BE2C (cell line): ENCODE data around the gene H2AZ2.

Experiments used
- DNase-seq: peaks from one replicate; pipeline ENCODE4 v3.0.0-alpha.2; 2020
- H3K27me3 ChIP-seq: fragments of 250-450 bp; sonication (Bioruptor Pico); 2 replicates; pipeline ENCODE4 v1.5.1; 2020; ENCODE audit warnings: mild to moderate bottlenecking
- H3K36me3 ChIP-seq: fragments of 250-450 bp; sonication (Bioruptor Pico); 2 replicates; pipeline ENCODE4 v1.5.1; 2020; ENCODE audit warnings: mild to moderate bottlenecking
- H3K4me1 ChIP-seq: fragments of 250-450 bp; sonication (Bioruptor Pico); 2 replicates; pipeline ENCODE4 v1.5.1; 2020
- H3K4me3 ChIP-seq: 2 replicates; pipeline ENCODE4 v1.5.1; 2011; ENCODE audit warnings: low read depth, low read length
- H3K9me3 ChIP-seq: fragments of 250-450 bp; sonication (Bioruptor Pico); 2 replicates; pipeline ENCODE4 v1.5.1; 2020
- TF ChIP-seq, protein P1 (sequence below): IDR thresholded peaks from 2 replicates; pipeline ENCODE4 v1.5.1; 2012; ENCODE audit warnings: mild to moderate bottlenecking, low read depth, low read length

The H2AZ2 gene

DNA sequence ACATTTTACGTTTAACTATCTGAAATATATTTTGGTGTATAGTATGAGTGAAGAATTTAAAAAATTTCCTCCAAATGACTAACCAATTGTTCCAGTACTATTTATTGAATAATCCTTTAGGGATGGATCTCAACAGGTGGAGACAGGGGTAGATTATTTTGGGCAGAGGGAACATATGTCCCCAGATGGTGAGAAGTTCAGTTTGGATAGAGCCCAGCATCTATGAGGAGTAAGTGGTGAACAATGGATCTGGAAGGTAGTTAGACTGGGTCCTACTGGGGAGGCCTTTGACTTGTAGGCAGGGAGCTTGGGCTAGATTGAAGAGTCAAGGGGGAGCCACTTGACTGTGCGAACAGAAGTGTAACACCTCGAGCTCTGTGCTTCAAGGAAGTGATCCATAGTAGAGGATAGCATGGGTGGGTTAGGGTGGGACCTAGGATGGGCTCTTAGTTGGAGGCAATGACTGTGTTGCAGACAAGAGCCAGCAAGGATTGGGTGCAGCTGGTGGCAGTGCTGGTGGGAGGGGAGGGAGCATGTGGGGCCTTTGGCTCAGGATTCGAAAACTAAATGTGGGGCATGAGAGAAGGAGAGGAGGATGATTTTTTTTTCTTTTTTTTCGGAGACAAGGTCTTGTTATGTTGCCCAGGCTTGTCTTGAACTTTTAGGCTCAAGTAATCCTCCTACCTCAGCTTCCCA lies 41.3 kb upstream of the H2AZ2 start:
- Histone ChIP-seq H3K4me3 (no peak overlapping the region), H3K4me1 (no peaks in the 10 kb centered on the region), H3K9me3 (no peaks in the 10 kb centered on the region), H3K27me3 (no peaks in the 10 kb centered on the region), H3K36me3 (no peaks in the 10 kb centered on the region)
- TF ChIP-seq, protein P1, sequence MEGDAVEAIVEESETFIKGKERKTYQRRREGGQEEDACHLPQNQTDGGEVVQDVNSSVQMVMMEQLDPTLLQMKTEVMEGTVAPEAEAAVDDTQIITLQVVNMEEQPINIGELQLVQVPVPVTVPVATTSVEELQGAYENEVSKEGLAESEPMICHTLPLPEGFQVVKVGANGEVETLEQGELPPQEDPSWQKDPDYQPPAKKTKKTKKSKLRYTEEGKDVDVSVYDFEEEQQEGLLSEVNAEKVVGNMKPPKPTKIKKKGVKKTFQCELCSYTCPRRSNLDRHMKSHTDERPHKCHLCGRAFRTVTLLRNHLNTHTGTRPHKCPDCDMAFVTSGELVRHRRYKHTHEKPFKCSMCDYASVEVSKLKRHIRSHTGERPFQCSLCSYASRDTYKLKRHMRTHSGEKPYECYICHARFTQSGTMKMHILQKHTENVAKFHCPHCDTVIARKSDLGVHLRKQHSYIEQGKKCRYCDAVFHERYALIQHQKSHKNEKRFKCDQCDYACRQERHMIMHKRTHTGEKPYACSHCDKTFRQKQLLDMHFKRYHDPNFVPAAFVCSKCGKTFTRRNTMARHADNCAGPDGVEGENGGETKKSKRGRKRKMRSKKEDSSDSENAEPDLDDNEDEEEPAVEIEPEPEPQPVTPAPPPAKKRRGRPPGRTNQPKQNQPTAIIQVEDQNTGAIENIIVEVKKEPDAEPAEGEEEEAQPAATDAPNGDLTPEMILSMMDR = no peak
- no peak for DNase-seq

DNA sequence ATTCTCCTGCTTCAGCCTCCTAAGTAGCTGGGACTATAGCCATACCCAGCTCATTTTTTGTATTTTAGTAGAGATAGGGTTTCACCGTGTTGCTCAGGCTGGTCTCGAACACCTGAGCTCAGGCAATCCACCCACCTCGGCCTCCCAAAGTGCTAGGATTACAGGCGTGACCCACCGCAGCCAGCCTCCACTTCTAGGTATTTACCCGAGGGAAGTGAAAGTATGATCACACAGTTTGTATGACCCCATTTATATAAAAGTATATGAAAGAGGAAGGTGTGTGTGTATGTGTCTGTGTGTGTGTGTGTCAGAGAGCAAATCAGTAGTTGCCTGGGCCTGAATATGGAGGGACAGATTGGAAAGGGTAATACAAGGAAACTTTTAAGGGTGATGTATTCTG lies 39.4 kb upstream of the H2AZ2 start:
- no peak for DNase-seq
- Histone ChIP-seq H3K9me3 (no peaks in the 10 kb centered on the region), H3K4me1 (no peaks in the 10 kb centered on the region), H3K36me3 (peaks cover 9% of the 10 kb centered on the region), H3K27me3 (no peaks in the 10 kb centered on the region), H3K4me3 (no peak overlapping the region)
- TF ChIP-seq, protein P1 = no peak

DNA sequence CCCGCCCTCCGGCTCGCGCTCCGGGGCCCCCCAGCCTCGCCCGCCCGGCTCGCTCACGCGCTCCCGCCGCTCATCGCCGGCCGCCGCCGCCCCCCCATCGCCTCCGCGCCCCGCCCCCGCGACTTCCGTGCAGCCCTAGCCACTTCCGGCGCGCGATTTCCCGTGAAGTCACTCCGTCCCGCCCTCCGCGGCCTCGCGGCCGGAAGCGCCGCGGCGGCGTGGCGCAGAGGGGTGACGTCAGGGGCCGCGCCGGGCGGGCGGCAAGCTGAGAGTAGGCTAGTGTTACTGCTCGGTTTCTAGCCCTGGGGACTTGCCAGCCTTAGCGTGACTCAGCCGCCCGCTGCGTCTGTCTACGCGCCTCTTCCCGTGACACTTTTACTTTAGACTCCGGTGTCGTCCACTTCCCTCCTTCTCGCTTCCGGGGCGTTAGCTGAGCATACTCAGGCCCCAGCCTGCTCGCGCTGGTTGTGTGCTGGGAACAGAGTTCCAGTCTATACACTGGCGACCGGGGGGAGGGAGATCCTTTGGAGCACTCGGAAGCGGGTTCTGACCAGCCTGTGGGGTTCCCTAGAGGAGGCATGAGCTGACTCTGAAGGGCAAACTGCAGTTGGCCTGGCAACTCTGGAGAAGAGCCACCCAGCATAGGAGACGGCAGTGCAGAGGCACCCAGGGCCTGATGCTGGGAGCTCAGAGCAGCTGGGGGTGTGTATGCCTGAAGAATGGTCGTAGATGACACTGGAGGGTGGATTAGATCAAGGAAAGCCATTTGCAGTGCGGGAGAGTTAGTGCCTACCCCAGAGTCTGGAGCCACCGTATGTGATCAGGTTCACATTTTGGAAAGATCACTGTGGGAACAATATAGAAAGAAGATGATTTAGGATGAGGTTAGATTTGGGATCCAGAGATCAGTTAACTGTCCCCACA lies 37.8 kb upstream of the H2AZ2 start, which contains the start of gene PURB:
Gene PURB, minus strand, starts transcription at position 137 of the 924 bp plus-strand sequence. CDS start 182 bp downstream, outside the sequence.
- Histone ChIP-seq H3K4me3 (peak within 1 kb of the TSS; percentile 95), H3K4me1 (no peaks in the 10 kb centered on the region; the same call in 1 of the 2 replicates), H3K9me3 (no peaks in the 10 kb centered on the region), H3K27me3 (no peaks in the 10 kb centered on the region), H3K36me3 (peaks cover 9% of the 10 kb centered on the region)
- TF ChIP-seq, protein P1 = no peak
- DNase-seq = peak; percentile 96

DNA sequence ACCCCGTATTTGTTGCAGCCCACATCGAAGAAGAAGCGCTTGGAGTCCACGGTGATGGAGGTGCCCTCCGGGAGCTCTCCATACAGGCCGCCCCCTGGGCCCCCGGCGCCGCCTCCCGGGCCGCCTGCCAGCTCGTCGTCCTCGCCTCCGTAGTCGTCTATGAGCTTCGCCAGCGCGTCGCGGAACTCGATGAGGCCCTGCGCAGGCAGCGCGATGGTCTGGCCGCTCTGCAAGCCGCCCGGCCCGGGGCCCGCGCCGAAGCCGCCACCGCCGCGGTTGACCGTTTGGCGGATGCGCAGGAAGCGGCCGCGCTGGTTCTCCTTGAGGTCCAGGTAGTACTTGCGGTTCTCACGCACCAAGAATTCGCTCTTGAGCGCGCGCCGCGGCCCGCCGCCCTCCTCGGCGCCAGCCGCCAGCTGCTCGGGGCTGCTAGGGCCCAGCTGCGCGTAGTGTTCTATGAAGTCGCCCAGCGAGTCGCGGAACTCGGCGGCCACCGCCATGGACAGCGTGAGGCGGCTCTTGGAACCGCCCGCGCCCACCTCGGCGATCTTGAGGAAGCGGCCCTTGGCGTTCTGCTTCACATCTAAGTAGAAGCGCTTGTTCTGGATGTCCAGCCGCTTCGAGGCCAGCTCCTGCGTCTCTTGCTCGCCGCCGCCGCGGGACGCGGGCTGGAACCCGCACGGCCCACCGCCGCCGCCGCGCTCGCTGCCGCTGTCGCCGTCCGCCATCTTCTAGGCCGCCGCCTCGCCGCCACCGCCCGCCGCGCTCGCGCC lies 36.9 kb upstream of the H2AZ2 start:
- peaks cover 4% of the 10 kb centered on the region; the same call in 1 of the 2 replicates for H3K4me1 ChIP-seq
- TF ChIP-seq, protein P1 = no peak
- H3K4me3 ChIP-seq = peak overlapping the region; percentile 77
- no peaks in the 10 kb centered on the region for H3K9me3 ChIP-seq
- peak; percentile 56 for DNase-seq
- H3K36me3 ChIP-seq = peaks cover 10% of the 10 kb centered on the region
- H3K27me3 ChIP-seq = no peaks in the 10 kb centered on the region

DNA sequence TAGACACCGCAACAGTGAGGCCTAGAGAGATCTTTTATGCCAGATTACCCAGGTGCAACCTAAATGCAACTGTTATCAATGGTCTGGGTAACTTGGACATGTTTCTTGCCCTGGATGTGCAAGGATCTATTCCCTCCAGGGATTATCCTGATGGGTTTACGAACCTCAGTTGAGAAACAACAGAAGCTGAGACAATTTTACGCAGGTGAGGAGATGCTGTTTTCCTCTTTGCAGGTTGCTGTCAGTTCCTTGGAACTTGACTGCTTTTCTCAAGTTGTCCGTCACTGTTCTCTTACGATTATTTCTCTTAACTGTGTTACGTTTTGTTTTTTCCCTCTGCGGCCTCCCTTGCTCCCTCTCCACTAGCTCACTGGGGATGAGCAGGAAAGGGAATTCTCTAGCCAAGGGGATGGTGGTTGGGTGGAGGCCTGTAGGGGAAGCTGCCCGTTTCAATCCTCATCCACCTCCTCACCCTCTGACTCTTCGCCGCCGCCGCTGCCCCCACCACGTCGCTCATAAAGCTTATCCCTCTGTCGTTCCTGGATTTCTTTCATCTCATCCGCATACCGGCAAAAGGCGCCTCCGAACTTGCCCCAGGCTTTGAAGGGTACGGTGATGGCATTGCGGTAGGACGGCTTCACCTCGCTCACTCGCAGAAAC lies 36.2 kb upstream of the H2AZ2 start:
- peaks cover 13% of the 10 kb centered on the region for H3K36me3 ChIP-seq
- H3K4me3 ChIP-seq = peak overlapping the region; percentile 77
- DNase-seq = no peak
- TF ChIP-seq, protein P1 = no peak
- H3K9me3 ChIP-seq = no peaks in the 10 kb centered on the region
- peaks cover 4% of the 10 kb centered on the region; the same call in 1 of the 2 replicates for H3K4me1 ChIP-seq
- no peaks in the 10 kb centered on the region for H3K27me3 ChIP-seq
